Body of pancreas (tissue), 4 donors: Measurements from ENCODE around the gene CST9L. TPM values are rescaled to one million over a fixed set of nuclear protein-coding genes. Genes with fewer than 3 reads are reported as not detected.

ENCODE experiments used
- ATAC-seq: fragments of 150-250 bp; one replicate; pipeline ENCODE4 v1.9.1; 2016
- DNase-seq, 4 donors: peaks; one replicate each; pipeline ENCODE4 v3.0.0-alpha.2; 2019
- H3K27ac ChIP-seq, 4 donors: fragments of 200-600 bp; sonication (generic); 1 replicate in 3 of 4; 2 replicates in 1 of 4; pipeline versions ENCODE4 v1.5.1 to v1.6.1; 2016 to 2019; ENCODE audit warnings: mild to moderate bottlenecking in 1 of 4, mixed read lengths in 1 of 4, moderate library complexity in 1 of 4
- H3K27me3 ChIP-seq, 2 donors: fragments of 200-600 bp; sonication (generic); one replicate each; pipeline ENCODE4 v1.6.0; 2016; ENCODE audit warnings: mild to moderate bottlenecking in 1 of 2
- H3K36me3 ChIP-seq, 2 donors: fragments of 200-600 bp; sonication (generic); replicated peaks in 1 of 2; 2 replicates each; pipeline ENCODE4 v1.5.1; 2016; ENCODE audit warnings: low read depth in 2 of 2; ENCODE audit not compliant: insufficient read depth in 1 of 2
- H3K4me1 ChIP-seq: fragments of 200-600 bp; sonication (generic); one replicate; pipeline ENCODE4 v1.6.0; 2016
- H3K4me3 ChIP-seq, 2 donors: fragments of 200-600 bp; sonication (generic); 1 replicate in 1 of 2; 2 replicates in 1 of 2; pipeline ENCODE4 v1.5.1; 2016 to 2019
- H3K9me3 ChIP-seq, 3 donors: fragments of 200-600 bp; sonication (generic); 1 replicate in 2 of 3; 2 replicates in 1 of 3; pipeline ENCODE4 v1.5.1; 2016
- CTCF ChIP-seq, 7 experiments: fragments of 450-650 bp in 4 of 7; fragments of 200-600 bp in 3 of 7; sonication (generic) in 3 of 7; IDR thresholded peaks; one replicate each; pipeline ENCODE4 v1.5.1; 2016 to 2019; ENCODE audit warnings: antibody characterized with exemption in 7 of 7
- POLR2A ChIP-seq, 3 donors: fragments of 450-650 bp; IDR thresholded peaks; one replicate each; pipeline ENCODE4 v1.6.1; 2016; ENCODE audit warnings: antibody characterized with exemption in 3 of 3, mild to moderate bottlenecking in 2 of 3
- WGBS, 2 donors: methylation state at CpG; one replicate each; pipeline ENCODE4 v1.1.5; 2017; 5-methylcytosine and 5-hydroxymethylcytosine counted together
- intact Hi-C: fragments of 100-400 bp; cut with DNase I; formaldehyde crosslinking; loops from one replicate; pipeline ENCODE4 v1.15.1; 2023
- total RNA-seq, 2 donors: library from RNA; depleted of rRNA; stranded (reverse); fragments of >200 nt; gene quantifications; one replicate each; pipeline ENCODE4 v1.1.0, GENCODE V29; 2016

The CST9L gene
- total RNA-seq, 2 donors from 2014 or later, result not detected

- no peak overlapping the region for H3K4me3 ChIP-seq
Observed at GRCh38 chr20:23519556-23519955, 48.7 kb downstream of the CST9L start.

GRCh38 chr20:23517719-23518118 is 50.6 kb downstream of the CST9L start:
- 60 to 81% methylated on average over 4 of the region's 4 CpGs for WGBS, 2 donors
- H3K9me3 ChIP-seq, result no peaks in the 10 kb centered on the region

More at GRCh38 chr20:23519556-23519955, 48.7 kb downstream of the CST9L start:
- Histone ChIP-seq H3K9me3 (no peaks in the 10 kb centered on the region), H3K27ac (no peak overlapping the region), H3K27me3 (no peaks in the 10 kb centered on the region), H3K4me1 (no peaks in the 10 kb centered on the region), H3K36me3 (no peaks in the 10 kb centered on the region)
- DNase-seq (no peak), ATAC-seq (no peak)
- TF ChIP-seq POLR2A (IDR thresholded peaks at IDR 0.05) (no peak), CTCF (IDR thresholded peaks at IDR 0.05) (no peak)
- WGBS, 2 donors, result 59 to 60% methylated on average over 5 to 6 of the region's 6 CpGs
- intact Hi-C loops, result no loop called here

GRCh38 chr20:23515250-23515939 is 52.9 kb downstream of the CST9L start:
- no peak for ATAC-seq
- intact Hi-C loops, result no loop called here
- no peaks in the 10 kb centered on the region for H3K27me3 ChIP-seq

More at GRCh38 chr20:23517719-23518118, 50.6 kb downstream of the CST9L start:
- Histone ChIP-seq H3K36me3 (no peaks in the 10 kb centered on the region), H3K27me3 (no peaks in the 10 kb centered on the region), H3K4me1 (no peaks in the 10 kb centered on the region), H3K4me3 (no peak overlapping the region), H3K27ac (no peak overlapping the region)
- ATAC-seq, result no peak
- no peak for DNase-seq
- intact Hi-C loops, result no loop called here
- TF ChIP-seq CTCF (IDR thresholded peaks at IDR 0.05) (no peak), POLR2A (IDR thresholded peaks at IDR 0.05) (no peak)

GRCh38 chr20:23514848-23515247 is 53.4 kb downstream of the CST9L start:
- intact Hi-C loops, result no loop called here
- TF ChIP-seq POLR2A (IDR thresholded peaks at IDR 0.05) (no peak), CTCF (IDR thresholded peaks at IDR 0.05) (no peak)
- no peaks in the 10 kb centered on the region for H3K36me3 ChIP-seq
- no peaks in the 10 kb centered on the region for H3K4me1 ChIP-seq
- H3K27ac ChIP-seq, result no peak overlapping the region
- no peaks in the 10 kb centered on the region for H3K9me3 ChIP-seq
- no peaks in the 10 kb centered on the region for H3K27me3 ChIP-seq
- ATAC-seq (no peak), DNase-seq (no peak)
- no peak overlapping the region for H3K4me3 ChIP-seq
- WGBS, 2 donors, result 52 to 56% methylated on average over 1 of the region's 1 CpG

More at GRCh38 chr20:23515250-23515939, 52.9 kb downstream of the CST9L start:
- 72 to 78% methylated on average over 5 of the region's 5 CpGs for WGBS, 2 donors
- Histone ChIP-seq H3K27ac (no peak overlapping the region), H3K4me3 (no peak overlapping the region), H3K36me3 (no peaks in the 10 kb centered on the region), H3K4me1 (no peaks in the 10 kb centered on the region), H3K9me3 (no peaks in the 10 kb centered on the region)
- DNase-seq, result no peak
- TF ChIP-seq CTCF (IDR thresholded peaks at IDR 0.05) (no peak), POLR2A (IDR thresholded peaks at IDR 0.05) (no peak)

Other genes starting within 250 kb of the CST9L start
- 10 to 100 TPM in 1 of 2 donors, 1 to 10 TPM in 1; 6.5 to 16.2 TPM for gene NXT1, start 217.7 kb downstream of the CST9L start, total RNA-seq
- gene GZF1, start 206.3 kb downstream of the CST9L start, total RNA-seq, result 1 to 10 TPM; 1.6 to 6.2 TPM
- gene NAPB, start 147.0 kb downstream of the CST9L start, total RNA-seq, result 10 to 100 TPM in 1 of 2 donors, 1 to 10 TPM in 1; 9.9 to 12.7 TPM
- not detected for gene CSTL1, start 128.8 kb downstream of the CST9L start, total RNA-seq
- gene CST11, start 115.6 kb downstream of the CST9L start, total RNA-seq, result not detected
- not detected for gene CST8, start 77.4 kb downstream of the CST9L start, total RNA-seq
- 1 to 10 TPM in 1 of 2 donors, not detected in 1; 3.6 TPM for gene CST9, start 37.4 kb upstream of the CST9L start, total RNA-seq
- gene CST3, start 69.5 kb upstream of the CST9L start, total RNA-seq, result 100 to 1,000 TPM; 491 to 654 TPM
- not detected for gene CST4, start 120.6 kb upstream of the CST9L start, total RNA-seq
- gene CST1, start 182.5 kb upstream of the CST9L start, total RNA-seq, result not detected